Lower leg skin (tissue), 3 donors: ENCODE data around the gene CDK18.

Experiments
- CTCF ChIP-seq, 3 donors: fragments of 450-650 bp; IDR thresholded peaks; one replicate each; pipeline ENCODE4 v1.5.1; 2016; ENCODE audit warnings: antibody characterized with exemption in 3 of 3, mild to moderate bottlenecking in 3 of 3, moderate library complexity in 2 of 3
- POLR2A ChIP-seq, 2 donors: fragments of 450-650 bp; IDR thresholded peaks; one replicate each; pipeline ENCODE4 v1.6.1; 2016 to 2017; ENCODE audit warnings: antibody characterized with exemption in 2 of 2, mild to moderate bottlenecking in 1 of 2, moderate library complexity in 1 of 2

- TF ChIP-seq POLR2A (IDR thresholded peaks at IDR 0.05) (no peak), CTCF (IDR thresholded peaks at IDR 0.05) (no peak)
These were observed 11.7 kb upstream of the CDK18 start for GRCh38 chr1:205492774-205493173.
